SJCRH30 (cell line): ENCODE results near the gene SAMD4A. TPM values are rescaled to one million over a fixed set of nuclear protein-coding genes. Genes with fewer than 3 reads are reported as not detected.

Experiments used
- DNase-seq, 2 experiments: peaks; one replicate each; pipeline ENCODE4 v3.0.0-alpha.2; 2015 to 2020
- H3K27ac ChIP-seq: fragments of 250-450 bp; sonication (Bioruptor Pico); 2 replicates; pipeline ENCODE4 v1.5.1; 2020; ENCODE audit warnings: mild to moderate bottlenecking, moderate library complexity
- H3K27me3 ChIP-seq: fragments of 250-450 bp; sonication (Bioruptor Pico); 2 replicates; pipeline ENCODE4 v1.5.1; 2020; ENCODE audit warnings: mild to moderate bottlenecking, moderate library complexity
- H3K36me3 ChIP-seq: fragments of 250-450 bp; sonication (Bioruptor Pico); 2 replicates; pipeline ENCODE4 v1.5.1; 2020; ENCODE audit warnings: mild to moderate bottlenecking, moderate library complexity
- H3K4me1 ChIP-seq: fragments of 250-450 bp; sonication (Bioruptor Pico); 2 replicates; pipeline ENCODE4 v1.5.1; 2020; ENCODE audit warnings: mild to moderate bottlenecking, moderate library complexity
- H3K4me3 ChIP-seq: fragments of 250-450 bp; sonication (Bioruptor Pico); 2 replicates; pipeline ENCODE4 v1.5.1; 2020; ENCODE audit warnings: mild to moderate bottlenecking, moderate library complexity
- H3K9me3 ChIP-seq: fragments of 250-450 bp; sonication (Bioruptor Pico); replicated peaks from 2 replicates; pipeline ENCODE4 v1.5.1; 2020; ENCODE audit warnings: mild to moderate bottlenecking, moderate library complexity
- total RNA-seq: library from RNA; depleted of rRNA; stranded (reverse); fragments of >200 nt; shearing (Covaris generic); gene quantifications from 2 replicates; pipeline ENCODE4 v1.2.3, GENCODE V29; 2014

SAMD4A gene
- total RNA-seq, 1 experiment from 2014 or later: 12.1 TPM

DNA sequence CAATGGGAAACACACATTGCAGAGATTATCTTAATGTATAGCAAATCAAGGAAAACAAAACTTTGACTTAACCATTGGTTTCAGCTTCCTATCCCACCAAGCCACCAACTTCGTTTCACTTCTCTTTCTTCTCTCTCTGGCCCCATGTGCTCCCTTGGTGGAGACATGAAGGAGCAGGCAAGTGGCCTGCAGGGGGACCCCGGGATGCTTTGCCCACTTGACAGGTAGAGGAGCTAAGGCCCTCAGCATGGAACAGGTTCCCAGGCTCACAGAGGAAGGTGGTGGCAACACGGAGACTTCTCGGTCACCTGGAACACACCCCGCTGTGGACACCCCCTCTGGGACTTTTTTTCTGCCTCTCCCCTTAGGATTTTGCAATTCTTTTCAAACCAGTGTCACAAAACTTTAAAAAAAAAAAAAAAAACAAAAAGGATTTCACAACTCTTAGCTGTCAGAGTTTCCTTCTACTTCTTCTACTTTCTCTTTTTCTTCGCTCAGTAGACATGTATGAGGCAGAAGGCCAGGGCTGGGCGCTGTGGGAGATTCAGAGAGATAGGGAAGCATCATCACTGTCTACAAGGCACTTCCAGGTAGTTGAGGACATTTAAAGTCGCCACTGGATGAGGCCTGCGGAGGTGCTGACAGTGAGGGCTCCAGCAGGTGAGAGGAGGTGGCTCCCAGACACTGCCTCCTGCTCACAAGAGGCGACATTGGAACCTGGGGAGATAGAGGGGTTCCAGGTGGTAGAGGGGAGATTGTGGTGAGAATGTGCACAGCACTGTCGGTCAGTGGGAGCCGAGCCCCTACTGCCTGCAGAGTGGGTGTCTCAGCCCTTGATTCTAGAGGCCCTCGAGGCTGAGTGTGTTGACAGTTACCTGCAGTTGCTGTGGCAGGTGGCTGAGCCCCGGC is 216.1 kb downstream of the SAMD4A start:
- no peak for DNase-seq
- H3K27me3 ChIP-seq: no peaks in the 10 kb centered on the region
- no peaks in the 10 kb centered on the region for H3K4me1 ChIP-seq
- H3K4me3 ChIP-seq: no peak overlapping the region
- H3K27ac ChIP-seq: no peak overlapping the region
- H3K36me3 ChIP-seq: no peaks in the 10 kb centered on the region
- H3K9me3 ChIP-seq: no peaks in the 10 kb centered on the region

GRCh38 chr14:54783660-54784015 is 216.7 kb downstream of the SAMD4A start:
- no peak overlapping the region for H3K4me3 ChIP-seq
- H3K27me3 ChIP-seq: no peaks in the 10 kb centered on the region
- DNase-seq: no peak
- H3K9me3 ChIP-seq: no peaks in the 10 kb centered on the region
- H3K27ac ChIP-seq: no peak overlapping the region
- H3K36me3 ChIP-seq: no peaks in the 10 kb centered on the region
- H3K4me1 ChIP-seq: no peaks in the 10 kb centered on the region

- Histone ChIP-seq H3K4me1 (no peaks in the 10 kb centered on the region), H3K36me3 (no peaks in the 10 kb centered on the region), H3K9me3 (no peaks in the 10 kb centered on the region), H3K27ac (no peak overlapping the region), H3K27me3 (no peaks in the 10 kb centered on the region), H3K4me3 (no peak overlapping the region)
- DNase-seq: no peak
Measured at GRCh38 chr14:54784060-54784459, 217.1 kb downstream of the SAMD4A start.

- Histone ChIP-seq H3K27ac (no peak overlapping the region), H3K36me3 (no peaks in the 10 kb centered on the region)
Measured at GRCh38 chr14:54784657-54785056, 217.7 kb downstream of the SAMD4A start.

GRCh38 chr14:54785136-54785777 is 218.3 kb downstream of the SAMD4A start:
- Histone ChIP-seq H3K4me1 (no peaks in the 10 kb centered on the region), H3K27me3 (no peaks in the 10 kb centered on the region), H3K27ac (no peak overlapping the region), H3K36me3 (no peaks in the 10 kb centered on the region), H3K9me3 (no peaks in the 10 kb centered on the region), H3K4me3 (no peak overlapping the region)
- no peak for DNase-seq

More at GRCh38 chr14:54784657-54785056, 217.7 kb downstream of the SAMD4A start:
- H3K4me1 ChIP-seq: no peaks in the 10 kb centered on the region
- H3K27me3 ChIP-seq: no peaks in the 10 kb centered on the region
- H3K4me3 ChIP-seq: no peak overlapping the region
- H3K9me3 ChIP-seq: no peaks in the 10 kb centered on the region
- no peak for DNase-seq

DNA sequence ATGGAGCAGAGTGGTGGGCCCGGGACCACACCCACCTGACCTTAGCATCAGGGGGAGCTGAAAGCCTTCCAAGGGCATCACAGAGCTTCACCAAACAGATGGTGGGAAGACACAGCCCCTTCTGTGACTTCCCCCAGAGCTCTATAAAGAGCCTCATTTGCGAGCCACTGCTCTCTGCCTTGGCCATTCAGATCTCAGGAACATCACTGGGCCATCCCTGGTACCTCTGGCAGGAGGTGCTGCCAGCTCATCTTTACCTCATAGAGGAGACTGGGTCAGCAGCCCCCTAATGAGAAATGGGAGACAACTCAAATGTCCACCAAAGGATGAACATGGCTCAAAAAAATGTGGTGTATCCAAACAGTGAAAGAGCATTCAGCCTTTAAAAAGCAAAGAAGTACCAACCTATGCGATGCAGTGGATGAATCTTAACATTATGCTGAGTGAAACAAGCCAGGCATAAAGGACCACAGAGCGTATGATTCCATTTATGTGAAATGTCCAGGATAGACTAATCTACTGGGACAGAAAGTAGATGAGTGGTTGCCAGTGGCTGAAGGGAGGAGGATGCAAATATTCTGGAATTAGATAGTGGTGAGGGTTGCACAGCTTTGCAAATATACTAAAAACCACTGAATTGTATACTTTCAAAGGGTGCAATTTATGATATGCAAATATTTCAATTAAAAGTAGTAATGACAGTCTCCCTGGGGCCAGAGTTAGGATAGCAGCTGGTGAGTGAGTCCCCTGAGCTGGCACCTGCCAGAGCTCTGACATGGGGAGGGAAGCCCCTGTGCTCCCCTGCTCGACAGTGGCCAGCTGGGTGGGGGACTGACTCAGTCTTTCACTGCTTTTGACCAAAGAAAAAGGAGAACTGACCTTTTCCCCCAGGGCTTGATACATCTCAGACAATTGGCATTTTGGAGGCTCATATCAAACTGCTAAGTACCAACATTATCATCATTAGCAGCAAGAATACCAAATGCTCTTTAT is 219.1 kb downstream of the SAMD4A start:
- DNase-seq: no peak
- Histone ChIP-seq H3K36me3 (no peaks in the 10 kb centered on the region), H3K4me1 (no peaks in the 10 kb centered on the region), H3K27me3 (no peaks in the 10 kb centered on the region), H3K27ac (no peak overlapping the region), H3K9me3 (no peaks in the 10 kb centered on the region), H3K4me3 (no peak overlapping the region)

DNA sequence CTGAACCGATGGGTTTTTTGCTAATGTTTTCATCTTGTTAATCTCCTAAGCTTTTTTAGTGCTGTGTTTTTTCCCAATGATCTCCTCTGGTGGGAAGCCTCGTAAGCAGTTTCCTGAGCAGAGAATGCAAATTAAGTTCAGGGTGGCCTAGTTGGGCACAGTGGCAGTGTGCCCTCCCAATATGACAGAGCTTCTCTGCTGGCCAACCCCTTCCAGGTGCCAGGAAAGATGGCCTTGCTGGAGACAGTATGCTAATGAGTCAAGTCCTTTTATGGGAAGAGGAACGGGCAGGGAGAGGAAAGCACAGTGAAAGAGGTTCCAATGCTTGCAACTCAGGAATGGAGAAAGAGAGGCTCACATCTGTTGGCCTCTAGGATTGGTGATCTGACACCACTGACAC is 219.9 kb downstream of the SAMD4A start:
- H3K4me3 ChIP-seq: no peak overlapping the region
- no peak for DNase-seq
- H3K27me3 ChIP-seq: no peaks in the 10 kb centered on the region
- no peaks in the 10 kb centered on the region for H3K4me1 ChIP-seq
- no peaks in the 10 kb centered on the region for H3K36me3 ChIP-seq
- H3K27ac ChIP-seq: no peak overlapping the region
- no peaks in the 10 kb centered on the region for H3K9me3 ChIP-seq

- Histone ChIP-seq H3K36me3 (no peaks in the 10 kb centered on the region), H3K27ac (no peak overlapping the region), H3K4me3 (no peak overlapping the region), H3K27me3 (no peaks in the 10 kb centered on the region), H3K4me1 (no peaks in the 10 kb centered on the region), H3K9me3 (no peaks in the 10 kb centered on the region)
- DNase-seq: no peak
Measured at GRCh38 chr14:54787261-54787660, 220.3 kb downstream of the SAMD4A start.

DNA sequence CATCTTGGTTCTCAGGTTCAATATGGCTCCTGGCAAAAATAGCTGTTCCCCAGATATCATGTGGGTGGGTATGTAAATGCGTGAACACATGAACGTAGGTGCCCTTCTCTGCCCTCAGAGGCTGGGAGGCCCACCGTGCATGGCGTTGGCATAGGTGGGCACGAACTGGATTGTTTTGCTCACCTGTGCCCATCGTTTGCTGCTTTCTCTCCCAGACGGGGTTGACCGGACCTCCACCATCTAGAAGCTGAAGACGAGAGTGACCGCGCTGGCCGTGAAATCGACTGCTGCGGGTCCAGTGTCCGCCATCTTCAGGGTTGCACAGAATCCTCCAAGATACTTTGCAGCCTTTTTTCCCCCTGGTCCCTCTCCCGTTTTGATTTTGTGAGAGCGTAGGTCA is 221.8 kb downstream of the SAMD4A start:
- no peaks in the 10 kb centered on the region for H3K4me1 ChIP-seq
- no peaks in the 10 kb centered on the region for H3K36me3 ChIP-seq
- H3K27me3 ChIP-seq: no peaks in the 10 kb centered on the region
- no peak overlapping the region for H3K4me3 ChIP-seq
- H3K9me3 ChIP-seq: no peaks in the 10 kb centered on the region
- no peak overlapping the region for H3K27ac ChIP-seq
- no peak for DNase-seq

DNA sequence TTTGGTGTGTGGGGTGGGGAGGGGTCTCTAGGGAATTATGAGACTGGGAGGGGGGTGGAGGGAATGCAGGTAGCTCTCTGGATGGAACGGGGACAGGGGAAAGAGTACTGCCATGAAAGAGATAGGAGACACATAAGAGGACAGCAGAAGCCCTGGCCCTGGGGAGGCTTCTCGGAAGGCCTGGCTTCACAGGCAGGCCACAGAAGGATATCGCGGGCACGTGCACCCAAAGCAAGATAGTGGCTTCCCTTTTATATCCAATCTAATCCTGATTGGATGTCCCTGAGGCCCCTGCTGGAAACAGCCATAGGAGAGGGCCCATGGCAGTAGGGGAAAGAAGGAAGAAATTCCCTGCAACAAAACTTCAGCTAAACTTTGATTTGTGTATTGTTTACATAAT is 222.2 kb downstream of the SAMD4A start:
- H3K27ac ChIP-seq: no peak overlapping the region
- H3K4me3 ChIP-seq: no peak overlapping the region
- H3K4me1 ChIP-seq: no peaks in the 10 kb centered on the region

DNA sequence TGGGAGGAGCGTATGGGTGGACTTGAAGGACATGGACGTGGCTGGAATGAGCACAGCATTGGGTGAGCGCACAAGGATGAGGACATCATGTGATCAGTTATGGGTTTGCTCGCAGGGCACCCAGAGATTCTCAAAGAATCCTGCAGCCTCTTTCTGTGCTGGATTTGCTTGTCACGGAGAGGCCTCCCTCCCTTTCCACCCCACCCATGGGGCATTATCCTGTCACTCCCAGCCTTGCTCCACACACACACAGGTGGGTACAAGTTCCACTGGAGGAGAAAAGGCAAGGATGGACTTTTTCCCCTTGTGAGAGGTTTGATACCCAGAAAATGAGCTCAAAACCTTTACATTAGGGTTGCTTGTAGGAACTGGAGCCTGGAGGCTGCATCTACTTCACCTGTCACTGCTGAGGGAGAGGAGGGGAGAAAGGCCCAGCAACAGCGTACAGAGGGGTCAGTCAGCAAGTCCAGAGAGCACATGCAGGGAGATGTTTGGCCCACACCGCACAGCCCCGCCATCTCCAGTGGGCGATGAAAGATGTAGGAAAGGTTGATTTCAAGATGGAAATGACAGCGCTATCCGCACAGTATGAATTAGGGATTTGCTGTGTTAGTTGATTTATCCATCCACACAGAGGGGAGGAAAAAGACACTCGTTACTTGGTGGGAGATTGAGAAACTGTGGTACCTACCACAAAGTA is 223.0 kb downstream of the SAMD4A start:
- no peaks in the 10 kb centered on the region for H3K9me3 ChIP-seq
- H3K4me1 ChIP-seq: no peaks in the 10 kb centered on the region
- no peaks in the 10 kb centered on the region for H3K27me3 ChIP-seq
- H3K27ac ChIP-seq: no peak overlapping the region
- no peak overlapping the region for H3K4me3 ChIP-seq
- no peaks in the 10 kb centered on the region for H3K36me3 ChIP-seq
- no peak for DNase-seq

More for the DNA sequence above, 222.2 kb downstream of the SAMD4A start:
- no peaks in the 10 kb centered on the region for H3K27me3 ChIP-seq
- DNase-seq: no peak
- H3K36me3 ChIP-seq: no peaks in the 10 kb centered on the region
- no peaks in the 10 kb centered on the region for H3K9me3 ChIP-seq

DNA sequence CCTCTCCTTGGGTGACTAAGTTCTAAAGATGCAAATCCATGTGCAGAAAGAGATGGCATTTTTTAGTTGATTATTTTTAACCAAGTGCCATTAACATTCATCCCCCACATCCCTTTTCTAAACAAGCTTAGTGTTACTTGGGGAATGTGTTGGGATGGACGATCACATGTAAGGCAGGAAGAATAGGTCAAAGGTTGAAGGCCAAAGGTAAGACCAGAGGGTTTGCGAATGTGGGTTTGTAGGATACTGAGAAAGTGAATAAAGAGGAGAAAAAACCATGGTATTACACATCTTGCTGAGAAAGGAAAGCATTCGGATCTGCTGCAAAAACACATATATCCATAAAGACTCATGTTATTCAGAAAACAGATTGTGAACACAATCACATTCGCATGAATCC is 224.1 kb downstream of the SAMD4A start:
- no peaks in the 10 kb centered on the region for H3K9me3 ChIP-seq
- no peak overlapping the region for H3K27ac ChIP-seq
- no peaks in the 10 kb centered on the region for H3K4me1 ChIP-seq
- no peaks in the 10 kb centered on the region for H3K36me3 ChIP-seq
- no peak for DNase-seq
- H3K4me3 ChIP-seq: no peak overlapping the region
- H3K27me3 ChIP-seq: no peaks in the 10 kb centered on the region

DNA sequence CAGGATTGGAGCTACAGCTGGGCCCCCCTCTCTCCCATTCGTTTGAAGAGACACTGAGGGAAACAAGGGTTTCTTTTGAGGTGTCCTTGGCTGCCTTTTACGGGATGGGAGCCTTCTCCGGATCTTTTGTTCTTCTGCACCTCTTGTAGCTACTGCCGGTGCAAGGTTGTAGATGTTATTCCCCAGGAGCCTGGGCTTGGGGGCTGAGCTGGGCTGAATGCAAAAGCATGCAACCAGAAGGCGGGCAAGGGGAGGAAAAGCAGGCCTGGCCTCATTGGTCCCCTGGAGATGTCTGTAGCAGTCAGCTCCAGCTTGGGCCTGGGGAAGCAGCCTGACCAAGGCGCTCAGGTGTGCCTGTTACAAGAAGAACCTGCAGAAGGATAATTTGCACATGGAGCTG is 225.4 kb downstream of the SAMD4A start:
- H3K27me3 ChIP-seq: no peaks in the 10 kb centered on the region
- no peak for DNase-seq

GRCh38 chr14:54794159-54794558 is 227.2 kb downstream of the SAMD4A start:
- DNase-seq: no peak
- no peaks in the 10 kb centered on the region for H3K9me3 ChIP-seq
- no peak overlapping the region for H3K4me3 ChIP-seq
- H3K4me1 ChIP-seq: no peaks in the 10 kb centered on the region
- H3K27me3 ChIP-seq: no peaks in the 10 kb centered on the region
- H3K27ac ChIP-seq: no peak overlapping the region
- no peaks in the 10 kb centered on the region for H3K36me3 ChIP-seq

More for the DNA sequence above, 225.4 kb downstream of the SAMD4A start:
- Histone ChIP-seq H3K9me3 (no peaks in the 10 kb centered on the region), H3K27ac (no peak overlapping the region), H3K4me1 (no peaks in the 10 kb centered on the region), H3K36me3 (no peaks in the 10 kb centered on the region), H3K4me3 (no peak overlapping the region)
